Myocyte (in vitro differentiated cells): ENCODE data around the gene DBF4B. TPM values are rescaled to one million over a fixed set of nuclear protein-coding genes. Genes with fewer than 3 reads are reported as not detected.
"Not testable (repeated sequence)": the region's sequence is repeated elsewhere in the genome, so short reads cannot be mapped to it uniquely, and the experiment has no call there.

Source experiments
- DNase-seq: peaks from one replicate; pipeline ENCODE4 v3.0.0-alpha.2; 2012; ENCODE audit warnings: low read depth
- total RNA-seq: library from RNA; depleted of rRNA; stranded (reverse); fragments of >200 nt; gene quantifications from 2 replicates; pipeline ENCODE4 v1.2.3, GENCODE V29; 2014

DBF4B gene
- total RNA-seq, 1 donor from 2014 or later = 2.4 TPM

DNA sequence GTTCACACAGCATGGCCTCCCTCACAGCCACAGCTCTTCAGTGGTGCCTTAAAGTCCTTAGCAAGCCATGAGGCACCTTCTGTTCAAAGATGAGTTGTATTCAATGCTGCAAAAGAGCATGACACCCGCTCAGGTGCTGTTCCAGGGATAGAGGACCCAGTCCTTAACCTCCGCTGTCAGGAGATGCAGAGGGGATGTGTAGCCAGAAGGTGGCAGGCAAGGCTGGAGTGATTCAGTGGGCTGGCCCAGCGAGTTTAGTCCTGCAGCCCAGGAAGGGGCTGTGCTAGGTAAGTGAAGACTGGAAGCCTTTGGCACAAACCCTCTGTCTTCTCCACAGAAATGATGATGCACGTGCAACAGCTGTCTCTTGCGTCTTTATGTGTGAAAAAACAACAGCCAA lies 25.3 kb downstream of the DBF4B start:
- no peak for DNase-seq

DNA sequence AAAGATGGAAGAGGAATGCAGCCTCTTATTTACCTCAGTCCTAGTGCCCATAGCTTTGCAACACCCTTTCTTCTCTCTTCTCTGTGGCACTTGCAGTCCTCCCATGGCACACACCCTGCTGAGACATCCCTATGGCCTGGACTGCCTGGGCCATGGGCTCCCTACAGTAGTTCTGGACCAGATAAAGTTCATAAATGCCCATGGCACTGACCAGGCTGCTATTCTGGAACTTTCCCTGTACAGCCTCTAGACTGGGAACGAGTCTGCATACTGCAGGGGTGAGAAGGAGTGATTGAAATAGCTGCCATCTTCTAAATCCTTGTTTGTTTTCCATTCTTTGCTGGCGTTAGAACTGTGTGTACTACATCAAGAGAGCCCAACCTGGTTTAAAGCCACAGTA lies 25.8 kb downstream of the DBF4B start:
- DNase-seq = no peak

DNA sequence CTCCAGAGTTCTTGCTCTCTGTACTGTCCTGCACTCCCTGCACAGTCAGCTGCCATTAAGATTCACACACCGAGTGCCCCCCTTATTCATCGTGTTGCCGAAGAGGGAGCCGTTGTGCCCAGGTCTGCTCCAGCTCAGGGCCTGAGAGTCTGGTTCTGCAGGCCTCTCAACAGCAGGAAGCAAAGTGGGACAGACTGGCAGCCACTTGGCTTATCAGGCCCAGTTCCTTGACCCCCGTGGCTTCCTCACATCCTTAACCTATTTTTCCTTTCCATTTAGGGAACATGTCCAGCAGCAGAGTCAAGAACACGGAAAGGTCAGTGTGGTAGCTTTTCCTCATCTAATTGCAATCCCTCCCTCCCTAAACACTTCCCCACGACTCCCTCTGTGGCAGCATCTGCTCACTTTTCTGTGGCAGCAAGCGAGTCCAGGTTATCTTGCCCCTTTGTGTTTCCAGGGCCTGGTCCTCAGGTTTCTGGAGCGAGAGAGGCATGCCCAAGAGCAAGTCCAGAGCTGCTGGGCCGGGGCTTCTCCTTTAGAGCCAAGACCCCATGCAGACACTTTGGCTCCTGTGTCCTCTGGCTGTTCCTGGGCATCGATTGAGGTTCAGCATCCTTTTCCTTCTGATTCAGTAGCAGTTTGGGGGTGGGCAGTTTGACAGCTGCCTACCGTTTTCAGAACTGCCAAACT lies 28.2 kb downstream of the DBF4B start:
- DNase-seq = no peak

DNA sequence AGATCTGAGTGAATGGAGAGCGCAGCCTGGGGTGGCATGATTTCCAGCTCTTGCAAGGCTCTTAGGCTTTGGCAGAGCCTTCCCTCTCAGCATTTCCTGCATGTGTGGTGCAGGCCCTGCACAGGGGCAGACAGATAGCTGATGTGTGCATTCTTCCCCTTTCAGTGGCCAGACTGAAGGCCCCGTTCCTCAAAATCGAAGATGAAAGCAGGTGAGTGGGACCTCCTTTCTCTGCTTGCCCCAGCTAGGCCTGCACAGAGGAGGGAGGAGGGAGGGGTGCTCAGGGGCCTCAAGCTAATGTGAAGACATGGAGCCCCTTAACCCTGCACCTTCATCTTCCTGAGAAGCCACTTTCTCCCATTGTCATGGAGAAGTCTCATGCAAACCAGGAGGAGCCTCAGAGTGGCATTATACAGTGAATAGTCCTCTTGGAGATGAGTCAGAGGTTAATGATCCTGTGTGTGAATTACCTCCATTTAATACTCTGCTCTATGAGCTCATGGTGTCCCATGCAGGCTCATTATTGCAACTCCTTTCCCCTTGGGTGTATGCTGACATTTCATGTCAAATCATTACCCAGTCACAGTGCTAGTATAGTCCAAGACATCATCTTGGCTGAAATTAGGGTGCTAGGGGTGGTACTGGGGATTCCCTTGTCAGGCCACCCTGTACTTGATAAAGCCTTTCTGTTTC lies 29.9 kb downstream of the DBF4B start:
- no peak for DNase-seq

DNA sequence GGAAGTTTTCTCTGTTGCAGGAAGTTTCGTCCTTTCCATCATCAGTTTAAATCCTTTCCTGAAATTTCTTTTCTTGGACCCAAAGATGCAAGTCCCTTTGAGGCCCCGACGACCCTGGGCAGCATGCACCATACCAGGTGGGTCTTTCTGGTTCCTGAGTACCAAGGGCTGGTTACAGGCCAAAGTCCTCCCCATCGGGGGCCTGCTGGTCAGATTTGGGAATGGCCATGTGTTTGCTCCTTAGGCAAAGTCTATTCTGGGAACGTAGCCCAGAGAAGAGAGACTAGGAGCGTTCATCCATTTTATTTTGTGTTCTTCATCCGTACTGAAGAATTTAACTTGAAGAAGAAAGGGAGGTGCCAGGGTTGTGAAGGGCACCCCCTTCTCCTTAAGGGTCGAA lies 32.9 kb downstream of the DBF4B start:
- no peak for DNase-seq

DNA sequence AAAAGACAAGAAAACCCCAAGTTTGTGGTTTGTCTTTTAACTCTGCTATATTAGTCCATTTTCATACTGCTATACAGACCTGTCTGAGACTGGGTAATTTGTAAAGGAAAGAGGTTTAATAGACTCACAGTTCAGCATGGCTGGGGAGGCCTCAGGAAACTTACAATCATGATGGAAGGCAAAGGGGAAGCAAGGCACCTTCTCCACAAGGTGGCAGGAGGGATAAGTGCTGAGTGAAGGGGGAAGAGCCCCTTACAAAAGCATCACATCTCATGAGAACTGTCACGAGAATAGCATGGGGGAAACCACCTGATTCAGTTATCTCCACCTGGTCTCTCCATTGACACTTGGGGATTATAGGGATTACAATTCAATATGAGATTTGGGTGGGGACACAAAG lies 36.8 kb downstream of the DBF4B start:
- no peak for DNase-seq

DNA sequence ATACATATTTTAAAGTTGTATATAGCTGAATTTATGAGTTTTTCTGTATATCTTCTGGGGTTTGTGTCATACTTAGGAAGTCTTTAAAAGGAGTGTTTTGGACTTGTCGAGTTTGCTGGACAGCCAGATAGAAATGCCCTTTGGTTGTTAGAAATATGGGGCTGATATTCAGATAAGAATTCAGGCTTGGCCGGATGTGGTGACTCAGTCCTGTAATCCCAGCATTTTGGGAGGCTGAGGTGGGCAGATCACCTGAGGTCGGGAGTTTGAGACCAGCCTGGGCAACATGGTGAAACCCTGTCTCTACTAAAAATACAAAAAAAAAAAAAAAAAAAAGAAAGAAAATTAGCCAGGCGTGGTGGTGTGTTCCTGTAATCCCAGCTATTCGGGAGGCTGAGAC lies 37.3 kb downstream of the DBF4B start:
- DNase-seq = not testable (repeated sequence)

DNA sequence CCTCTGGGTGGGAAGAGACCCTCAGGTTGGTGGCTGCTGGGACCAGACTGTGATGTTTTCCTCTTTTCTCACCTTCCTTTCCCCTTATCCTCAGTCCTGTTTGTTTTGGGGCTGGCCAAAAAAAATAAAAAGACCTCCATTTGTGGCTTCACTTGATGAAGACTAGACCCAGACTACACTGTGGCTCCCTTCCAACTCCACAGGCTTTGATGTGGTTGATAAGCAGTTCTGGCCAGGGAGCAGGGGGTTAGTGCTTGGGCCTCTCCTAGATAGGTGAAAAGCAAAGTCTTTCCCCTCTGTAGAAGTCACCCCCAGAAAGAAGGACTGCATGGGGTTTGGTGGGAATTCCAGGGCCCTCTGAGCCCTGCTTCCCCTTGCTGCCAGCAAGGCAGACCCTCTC lies 39.1 kb downstream of the DBF4B start:
- DNase-seq = no peak

DNA sequence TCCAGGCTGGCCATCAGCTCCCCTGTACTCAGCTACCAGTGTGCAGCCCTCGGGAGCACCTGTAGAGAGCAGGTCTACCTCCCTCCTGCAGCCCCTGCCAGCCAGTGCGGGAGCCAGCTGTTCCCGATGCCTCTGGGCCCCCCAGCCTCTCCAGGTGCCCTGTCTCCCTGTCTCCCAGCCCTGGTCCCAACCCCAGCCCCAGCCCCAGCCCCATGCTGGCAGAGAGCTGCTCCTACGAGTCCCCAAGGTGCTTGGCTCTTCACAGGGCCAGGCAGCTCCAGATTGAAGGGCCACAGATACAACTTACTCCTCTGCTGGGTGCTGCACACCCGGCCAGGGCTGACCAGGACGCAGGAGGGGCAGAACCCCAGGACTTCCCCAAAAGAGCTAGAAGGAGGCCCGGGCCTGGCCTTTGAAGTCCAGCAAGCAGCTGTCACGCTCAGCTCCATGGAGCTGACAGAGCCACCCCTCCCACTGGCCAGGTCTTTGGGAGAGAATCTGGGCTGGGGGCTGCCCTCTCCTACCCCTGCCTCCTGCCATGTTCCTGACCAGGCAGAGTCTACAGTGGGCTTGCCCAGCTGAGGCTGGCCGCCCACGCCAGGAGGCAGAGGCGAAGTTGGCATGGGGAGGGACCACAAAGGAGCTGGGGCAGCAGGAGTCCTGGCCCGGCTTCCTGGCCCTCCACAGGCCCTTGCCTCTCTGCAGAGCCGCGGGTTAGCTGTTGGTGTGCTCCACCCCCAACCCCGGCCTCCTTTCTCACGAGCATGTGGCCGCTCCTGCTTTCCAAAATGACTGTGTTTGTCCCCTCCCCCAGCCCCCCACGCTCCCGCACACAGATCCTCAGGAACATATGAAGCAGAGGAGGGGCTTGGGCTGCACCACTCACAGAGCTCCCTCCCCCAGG lies 40.9 kb downstream of the DBF4B start:
- no peak for DNase-seq

DNA sequence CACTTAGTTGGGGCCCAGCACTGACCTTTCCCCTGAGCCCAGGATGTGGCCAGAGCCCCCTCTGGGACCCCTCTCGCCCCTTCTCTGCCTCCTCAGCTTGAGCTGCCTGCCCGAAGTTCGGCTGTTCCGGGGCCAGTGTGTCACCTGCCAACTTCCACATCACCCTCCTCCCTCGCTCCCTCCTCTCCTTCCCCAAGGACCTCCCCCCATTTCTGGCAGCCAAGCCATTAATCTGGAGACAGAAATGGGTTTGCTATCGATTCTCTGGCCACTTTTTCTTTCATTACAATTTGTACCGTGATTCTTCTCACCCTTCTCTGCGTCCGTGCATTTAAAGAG lies 41.5 kb downstream of the DBF4B start:
- no peak for DNase-seq

DNA sequence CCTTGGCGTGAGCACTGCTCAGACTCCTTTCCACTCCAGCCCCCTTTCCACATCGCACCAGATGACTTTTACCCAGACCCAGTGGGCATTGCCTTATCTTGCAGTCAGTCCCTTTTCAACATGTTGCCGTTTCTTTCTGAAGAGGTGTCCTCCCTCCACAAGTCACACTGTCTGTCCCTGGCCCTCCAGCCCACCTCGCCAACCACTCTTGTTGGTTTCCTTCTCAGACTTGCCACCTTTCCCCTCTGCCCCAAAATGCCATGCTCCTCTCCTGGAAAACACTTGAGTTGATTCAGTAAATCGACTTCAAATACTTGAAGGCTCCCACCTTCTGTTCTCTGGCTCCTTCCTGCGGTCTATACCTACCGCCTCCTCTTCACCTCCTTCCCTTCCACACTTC lies 42.9 kb downstream of the DBF4B start:
- DNase-seq = no peak

DNA sequence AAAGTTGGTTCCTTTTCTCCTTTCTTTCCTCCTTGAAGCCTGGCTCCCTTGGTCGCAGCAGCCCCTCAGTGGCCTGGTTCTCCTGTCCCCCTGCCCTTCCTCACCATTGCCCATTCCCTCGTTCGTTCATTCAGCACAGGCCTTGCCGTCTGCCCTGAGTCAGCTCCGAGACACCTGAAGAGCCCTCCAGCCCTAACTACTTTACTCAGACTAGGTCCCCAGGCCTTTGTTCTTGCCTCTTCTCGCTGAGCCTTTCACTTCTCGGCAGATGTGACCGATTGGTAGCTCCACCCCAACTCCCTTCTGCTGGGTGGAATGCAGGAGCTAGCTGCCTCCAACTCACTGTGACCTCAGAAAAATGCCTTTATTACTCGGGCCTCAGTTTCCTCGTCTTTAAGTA lies 43.3 kb downstream of the DBF4B start:
- no peak for DNase-seq

DNA sequence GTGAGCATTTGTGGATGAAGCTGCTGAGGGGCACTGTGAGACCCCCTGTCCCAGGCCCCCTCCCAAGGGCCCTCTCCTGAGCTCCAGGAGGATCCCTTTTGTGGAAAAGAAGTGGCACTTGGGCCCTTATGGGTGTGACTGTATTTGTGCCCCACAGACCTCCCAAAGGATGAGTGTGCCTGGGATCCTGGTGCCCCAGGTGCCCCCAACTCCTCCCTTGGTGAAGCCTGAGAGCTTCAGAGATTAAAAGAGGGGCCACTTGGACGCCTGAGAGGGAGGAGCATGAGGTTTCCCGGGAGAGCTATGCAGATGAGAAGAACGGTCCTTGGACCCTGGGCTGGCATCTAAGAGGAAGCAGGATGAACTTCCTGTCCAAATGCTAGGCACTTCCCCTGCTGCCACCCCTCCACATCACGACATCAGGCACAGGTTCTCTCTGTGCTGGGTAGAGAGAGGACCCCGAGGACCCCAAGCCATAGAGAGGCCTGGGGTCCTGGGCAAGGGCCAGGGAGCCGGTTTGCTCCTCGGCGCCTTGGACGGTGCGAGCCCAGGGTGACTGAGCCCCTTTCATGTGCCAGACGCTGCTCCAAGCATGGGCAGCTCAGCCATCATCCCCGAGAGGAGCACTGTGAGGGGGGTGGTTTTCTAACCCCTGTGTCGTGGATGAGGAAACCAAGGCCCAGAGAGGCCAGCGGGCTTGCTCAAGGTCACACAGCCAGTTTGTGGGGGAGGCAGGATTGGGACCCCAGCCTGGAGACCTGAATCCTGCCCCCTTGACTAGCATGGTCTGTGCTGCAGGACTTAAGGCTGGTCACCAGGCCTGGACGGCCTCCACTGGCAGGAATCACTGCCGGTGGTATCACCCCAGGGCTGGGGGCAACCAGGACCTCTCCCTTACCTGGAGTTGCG lies 44.7 kb downstream of the DBF4B start:
- no peak for DNase-seq

DNA sequence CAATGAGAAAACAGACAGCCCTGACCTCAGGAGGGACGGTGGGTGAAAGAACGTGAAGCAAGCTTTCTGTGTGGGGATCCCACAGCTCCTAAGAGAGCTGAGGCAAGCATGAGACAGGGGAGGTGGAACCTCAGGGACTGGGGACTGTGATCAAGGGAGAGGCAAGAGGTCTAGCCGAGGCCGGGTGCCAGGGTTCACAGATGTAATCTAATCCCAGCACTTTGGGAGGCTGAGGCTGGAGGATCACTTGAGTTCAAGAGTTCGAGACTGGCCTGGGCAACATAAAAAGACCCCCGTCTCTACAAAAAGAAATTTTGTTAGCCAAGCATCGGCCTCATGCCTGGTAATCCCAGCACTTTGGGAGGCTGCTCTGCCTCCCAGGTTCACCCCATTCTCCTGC lies 45.8 kb downstream of the DBF4B start:
- no peak for DNase-seq

DNA sequence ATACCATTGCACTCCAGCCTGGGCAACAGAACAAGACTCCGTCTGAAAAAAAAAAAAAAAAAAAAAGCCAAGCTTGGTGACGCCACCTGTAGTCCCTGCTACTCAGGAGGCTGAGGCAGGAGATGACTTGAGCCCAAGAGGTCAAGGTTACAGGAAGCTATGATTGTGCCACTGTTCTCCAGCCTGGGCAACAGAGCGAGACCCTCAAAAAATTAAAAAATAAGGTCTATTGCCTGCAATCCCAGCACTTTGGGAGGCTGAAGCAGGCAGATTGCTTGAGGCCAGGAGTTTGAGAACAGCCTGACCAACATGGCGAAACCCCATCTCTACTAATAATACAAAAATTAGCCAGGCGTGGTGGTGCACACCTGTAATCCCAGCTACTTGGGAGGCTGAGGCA lies 46.7 kb downstream of the DBF4B start:
- DNase-seq = not testable (repeated sequence)

DNA sequence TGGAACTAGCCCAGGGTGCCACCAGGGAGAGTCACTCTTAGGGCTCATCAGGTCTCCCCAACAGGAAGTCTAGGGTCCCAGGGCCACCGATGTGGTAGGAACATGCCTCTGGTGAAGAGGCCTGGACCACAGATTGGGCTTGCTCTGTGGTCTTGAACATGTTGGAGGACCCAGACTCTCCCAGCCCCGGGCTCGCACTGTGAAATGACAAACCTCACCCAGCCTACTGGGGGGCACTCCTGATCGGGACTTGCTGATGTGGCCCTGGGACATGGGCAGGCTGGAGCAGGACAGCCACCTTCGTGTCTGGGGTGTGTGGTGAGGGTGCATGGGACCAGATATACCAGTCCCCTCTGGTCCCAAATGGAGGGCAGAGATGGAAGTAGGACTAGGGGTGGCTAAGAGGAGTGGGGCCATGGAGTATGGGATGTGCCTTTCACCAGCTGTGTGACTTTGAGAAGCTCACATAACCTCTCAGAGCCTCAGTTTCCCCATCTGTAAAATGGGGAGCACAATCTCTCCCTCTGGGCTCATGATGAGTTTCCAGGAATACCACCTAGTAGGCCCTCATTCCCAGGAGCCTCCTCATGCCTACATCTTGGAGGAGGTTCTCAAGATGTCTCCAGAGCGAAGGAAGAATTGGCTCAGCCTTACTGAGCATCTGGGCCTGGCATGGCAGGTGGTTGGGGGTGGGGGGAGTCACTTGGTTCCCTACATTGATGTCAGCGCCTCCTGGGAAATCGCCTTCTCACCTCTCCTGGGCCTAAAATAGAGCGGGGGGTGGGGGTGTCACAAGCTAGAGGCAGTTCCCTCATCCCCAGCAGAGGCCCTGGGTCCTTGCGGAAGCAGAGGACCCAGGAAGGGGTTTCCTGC lies 48.8 kb downstream of the DBF4B start:
- no peak for DNase-seq

DNA sequence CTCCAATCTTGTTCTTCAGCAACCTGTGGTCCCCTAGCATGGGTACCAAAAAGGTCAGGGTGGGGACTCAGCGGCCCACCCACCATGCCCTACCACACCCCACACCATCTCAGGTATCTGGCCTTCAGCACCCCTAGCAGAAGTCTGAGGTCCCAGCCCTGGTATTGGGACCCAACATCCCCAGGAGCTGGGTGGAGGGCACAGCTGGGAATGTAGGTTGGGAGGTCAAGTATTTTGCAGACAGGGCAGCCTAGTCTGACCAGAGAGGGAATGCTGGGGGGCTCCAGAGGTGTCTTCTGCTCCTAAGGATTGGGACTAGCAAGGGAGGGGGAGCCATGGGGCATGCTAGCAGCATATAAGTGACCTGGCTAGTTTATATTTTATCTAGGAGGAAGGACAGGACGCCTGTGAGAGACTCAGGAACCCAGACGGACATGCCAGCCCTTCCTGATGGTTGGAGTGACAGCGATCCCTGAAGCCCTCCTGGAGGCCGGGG lies 49.5 kb downstream of the DBF4B start:
- DNase-seq = no peak

DNA sequence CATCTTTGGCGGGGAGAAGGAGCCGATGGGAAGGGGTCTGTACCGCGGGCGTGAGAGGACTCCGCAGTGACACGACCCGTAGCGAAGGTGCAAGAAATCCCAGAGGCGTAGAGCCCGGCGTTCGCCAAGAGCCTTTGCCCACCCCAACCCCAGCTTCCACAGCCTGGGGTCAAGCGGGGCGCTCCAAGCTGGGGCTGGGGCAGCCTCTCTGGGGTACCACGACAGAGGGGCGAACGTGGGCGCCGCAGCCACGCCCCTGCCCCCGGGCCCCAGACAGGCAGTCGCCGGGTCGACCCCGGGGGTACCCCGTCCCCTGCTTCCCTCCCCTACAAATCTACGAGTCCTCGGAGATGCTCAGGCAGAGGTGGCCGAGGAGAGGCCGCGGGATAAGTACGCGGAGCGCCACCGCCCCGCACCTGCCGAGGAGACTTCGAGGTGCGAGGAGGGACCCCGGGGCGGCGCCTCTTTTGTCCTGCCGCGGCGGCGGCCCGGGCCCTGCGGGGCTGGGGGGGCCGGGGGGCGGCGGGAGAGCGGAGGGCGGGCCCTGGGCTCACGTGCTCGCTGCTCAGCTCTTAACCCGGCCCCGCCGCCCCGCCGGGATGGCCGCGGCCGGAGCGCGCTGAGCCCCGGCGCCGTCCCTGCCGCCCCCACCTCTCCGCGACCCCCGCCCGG lies 50.1 kb downstream of the DBF4B start, which contains the start of gene ADAM11:
ADAM11 (plus strand) TSS at position 575 of the 672 bp plus-strand sequence. CDS start 212 bp downstream, outside the sequence.
- DNase-seq = no peak
